GM18519 (cell line): ENCODE data around the gene ATP8B2.
"Not testable (repeated sequence)": the region's sequence is repeated elsewhere in the genome, so short reads cannot be mapped to it uniquely, and the experiment has no call there.

Experiments used
- ATAC-seq: cut with Tn5 transposase; IDR thresholded peaks from one replicate; pipeline ENCODE4 v1.9.1; 2021; ENCODE audit warnings: mild to moderate bottlenecking, moderate library complexity; ENCODE audit not compliant: unreplicated experiment, low FRiP score

Gene ATP8B2

DNA sequence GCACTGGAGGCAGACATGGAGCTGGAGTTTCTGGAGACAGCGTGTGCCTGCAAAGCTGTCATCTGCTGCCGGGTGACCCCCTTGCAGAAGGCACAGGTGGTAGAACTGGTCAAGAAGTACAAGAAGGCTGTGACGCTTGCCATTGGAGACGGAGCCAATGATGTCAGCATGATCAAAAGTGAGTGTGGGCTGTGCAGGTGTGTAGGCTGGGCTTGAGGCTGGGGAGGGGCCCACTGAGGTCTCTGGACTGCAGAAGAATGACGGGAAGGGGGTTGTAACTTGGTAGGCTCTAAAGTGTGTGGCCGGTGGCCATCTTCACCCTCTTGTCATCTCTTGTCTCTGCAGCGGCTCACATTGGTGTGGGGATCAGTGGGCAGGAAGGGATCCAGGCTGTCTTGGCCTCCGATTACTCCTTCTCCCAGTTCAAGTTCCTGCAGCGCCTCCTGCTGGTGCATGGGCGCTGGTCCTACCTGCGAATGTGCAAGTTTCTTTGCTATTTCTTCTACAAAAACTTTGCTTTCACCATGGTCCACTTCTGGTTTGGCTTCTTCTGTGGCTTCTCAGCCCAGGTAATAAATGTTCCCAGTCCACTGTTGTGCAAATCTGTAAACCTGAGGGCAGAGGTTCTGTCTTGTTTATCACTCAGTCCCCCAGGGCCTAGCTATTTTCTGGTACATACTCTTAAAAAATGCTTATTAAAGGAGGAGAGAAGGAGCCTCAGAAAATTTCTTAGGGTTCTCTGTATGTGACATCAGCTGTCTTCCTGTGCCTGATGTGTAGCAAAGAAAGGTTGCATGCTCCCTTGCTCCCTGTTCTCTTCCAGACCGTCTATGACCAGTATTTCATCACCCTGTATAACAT lies 19.9 kb downstream of the ATP8B2 start:
- no peak for ATAC-seq

DNA sequence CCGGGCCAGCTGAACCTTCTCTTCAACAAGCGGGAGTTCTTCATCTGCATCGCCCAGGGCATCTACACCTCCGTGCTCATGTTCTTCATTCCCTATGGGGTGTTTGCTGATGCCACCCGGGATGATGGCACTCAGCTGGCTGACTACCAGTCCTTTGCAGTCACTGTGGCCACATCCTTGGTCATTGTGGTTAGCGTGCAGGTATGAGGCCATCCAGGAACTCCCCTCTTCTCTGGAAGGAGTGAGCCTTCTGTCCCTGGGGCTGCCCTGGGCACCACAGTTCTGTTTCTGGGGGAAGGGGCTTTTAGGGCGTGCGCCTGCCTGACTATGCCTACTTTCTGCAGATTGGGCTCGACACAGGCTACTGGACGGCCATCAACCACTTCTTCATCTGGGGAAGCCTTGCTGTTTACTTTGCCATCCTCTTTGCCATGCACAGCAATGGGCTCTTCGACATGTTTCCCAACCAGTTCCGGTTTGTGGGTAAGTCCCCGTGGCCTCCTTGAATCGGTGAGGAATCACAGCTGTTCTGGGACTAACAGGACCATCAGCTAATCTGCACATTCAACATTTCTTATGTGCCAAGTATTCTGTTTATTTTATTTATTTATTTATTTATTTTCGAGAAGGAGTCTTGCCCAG lies 21.1 kb downstream of the ATP8B2 start:
- no peak for ATAC-seq

DNA sequence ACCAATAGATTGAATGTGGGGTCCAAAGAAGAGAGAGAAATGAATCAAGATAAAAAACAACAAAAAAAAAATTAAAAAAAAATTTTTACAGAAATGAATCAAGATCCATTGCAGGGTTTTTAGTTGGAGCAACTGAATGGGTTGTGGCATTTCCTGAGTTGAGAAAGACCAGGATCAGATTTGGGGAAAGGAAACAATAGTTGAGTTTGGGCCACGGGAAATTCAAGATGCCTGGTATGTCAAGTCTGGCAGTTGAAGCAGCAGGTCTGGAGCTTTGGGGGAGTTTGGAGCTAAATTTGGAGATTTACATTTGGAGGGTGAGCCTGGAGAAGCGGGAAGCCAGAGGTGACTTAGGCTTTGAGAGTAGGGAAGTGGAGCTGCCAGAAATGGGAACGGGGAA lies 22.6 kb downstream of the ATP8B2 start:
- no peak for ATAC-seq

DNA sequence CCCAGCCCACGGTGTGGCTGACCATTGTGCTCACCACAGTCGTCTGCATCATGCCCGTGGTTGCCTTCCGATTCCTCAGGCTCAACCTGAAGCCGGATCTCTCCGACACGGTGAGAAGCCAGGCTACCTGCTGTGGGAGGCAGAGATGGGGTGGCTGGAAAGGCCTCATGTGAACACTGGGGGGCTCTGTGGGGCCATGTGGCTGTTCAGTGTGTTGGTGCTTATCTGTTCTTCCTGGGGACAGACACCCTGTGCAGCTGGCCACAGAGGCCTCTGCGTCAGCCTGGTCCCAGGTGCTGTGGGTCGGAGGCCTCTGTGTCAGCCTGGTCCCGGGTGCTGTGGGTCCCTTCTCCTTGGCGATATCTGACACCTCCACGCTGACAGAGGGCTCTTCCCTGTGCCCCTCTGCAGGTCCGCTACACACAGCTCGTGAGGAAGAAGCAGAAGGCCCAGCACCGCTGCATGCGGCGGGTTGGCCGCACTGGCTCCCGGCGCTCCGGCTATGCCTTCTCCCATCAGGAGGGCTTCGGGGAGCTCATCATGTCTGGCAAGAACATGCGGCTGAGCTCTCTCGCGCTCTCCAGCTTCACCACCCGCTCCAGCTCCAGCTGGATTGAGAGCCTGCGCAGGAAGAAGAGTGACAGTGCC lies 23.2 kb downstream of the ATP8B2 start:
- no peak for ATAC-seq

DNA sequence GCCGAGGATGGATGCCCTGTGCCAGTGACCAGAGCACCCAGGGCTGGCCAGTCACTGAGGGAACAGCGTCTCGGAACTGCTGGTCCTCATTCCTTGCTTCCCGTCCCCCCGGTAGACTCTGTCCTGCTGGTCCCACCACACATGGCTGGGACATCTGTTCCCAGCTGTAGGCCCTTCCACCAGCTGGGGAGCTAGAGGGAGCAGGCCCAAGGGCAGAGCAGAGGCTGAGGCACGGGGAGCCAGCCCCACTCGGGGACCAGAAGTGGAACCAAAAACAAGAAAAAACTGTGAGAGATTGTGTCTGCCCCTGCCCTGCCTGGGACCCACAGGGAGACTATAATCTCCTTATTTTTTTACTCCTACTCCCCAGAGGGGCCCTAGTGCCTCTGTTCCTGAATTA lies 23.8 kb downstream of the ATP8B2 start:
- ATAC-seq: no peak

DNA sequence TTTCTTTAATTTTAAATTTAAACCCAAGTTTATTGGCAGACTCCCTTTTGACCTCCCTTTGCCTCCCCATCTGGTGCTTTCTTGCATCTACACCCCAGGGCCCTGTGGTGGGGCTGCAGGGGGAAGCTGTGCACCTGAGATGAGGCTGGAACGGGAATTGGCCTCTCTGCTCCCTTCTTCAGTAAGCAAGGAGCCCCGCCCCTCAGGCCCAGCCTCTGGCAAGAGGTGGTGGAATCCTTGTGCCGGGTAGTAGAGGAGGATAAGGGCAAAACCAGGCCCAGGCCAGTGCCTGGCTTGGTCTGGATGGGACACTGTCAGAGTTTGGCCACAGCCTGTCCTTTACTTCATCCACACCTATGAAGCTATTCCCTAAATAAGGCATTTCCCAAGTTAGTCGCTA lies 25.1 kb downstream of the ATP8B2 start:
- ATAC-seq: no peak

DNA sequence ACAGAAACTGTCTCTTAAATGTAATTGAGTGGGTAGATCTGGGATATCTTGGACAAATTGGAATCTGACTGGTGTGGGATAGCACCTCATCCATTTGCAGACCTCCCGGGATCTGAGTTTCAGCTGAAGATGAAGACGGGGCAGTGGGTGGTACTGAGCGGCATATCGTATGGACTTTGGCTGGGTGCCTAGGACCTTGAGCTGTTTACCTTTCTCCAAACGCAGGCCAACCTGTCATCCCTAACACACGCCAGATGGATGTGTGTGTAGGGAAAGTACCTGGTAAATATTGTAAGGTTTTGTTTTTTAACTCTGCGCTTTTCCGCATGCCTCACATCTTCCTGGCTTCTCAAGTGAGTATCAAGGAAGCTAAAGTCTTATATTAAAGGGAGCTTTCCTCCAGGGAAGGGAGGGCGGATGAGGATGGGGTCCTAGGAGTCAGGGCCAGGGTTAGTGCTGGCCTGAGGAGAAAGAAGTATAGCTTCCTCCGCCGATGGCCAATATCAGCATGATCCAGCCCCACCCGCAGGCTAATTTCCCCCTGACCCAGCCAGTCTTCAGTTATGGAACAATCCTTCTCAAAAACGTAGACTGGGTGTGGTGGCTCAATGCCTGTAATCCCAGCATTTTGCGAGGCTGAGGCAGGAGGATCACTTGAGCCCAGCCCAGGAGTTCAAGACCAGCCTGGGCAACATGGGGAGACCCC lies 26.2 kb downstream of the ATP8B2 start:
- ATAC-seq: no peak

DNA sequence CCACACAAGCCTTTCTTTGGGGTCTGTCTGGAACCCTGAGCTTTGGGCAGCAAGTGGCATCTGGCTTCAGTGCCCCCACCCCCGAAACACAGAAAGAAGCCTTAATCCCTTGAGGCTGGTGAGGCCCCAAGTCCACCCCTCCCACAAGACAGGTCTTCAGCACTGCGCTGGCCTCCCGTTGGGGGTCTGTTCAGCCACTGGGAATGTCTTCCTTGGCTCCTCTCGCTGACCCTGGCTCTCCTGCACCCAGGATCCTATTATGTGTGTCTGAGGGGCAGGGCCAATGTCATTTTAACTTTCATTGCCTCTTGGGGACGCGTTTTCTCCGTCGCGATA lies 26.9 kb downstream of the ATP8B2 start:
- no peak for ATAC-seq

DNA sequence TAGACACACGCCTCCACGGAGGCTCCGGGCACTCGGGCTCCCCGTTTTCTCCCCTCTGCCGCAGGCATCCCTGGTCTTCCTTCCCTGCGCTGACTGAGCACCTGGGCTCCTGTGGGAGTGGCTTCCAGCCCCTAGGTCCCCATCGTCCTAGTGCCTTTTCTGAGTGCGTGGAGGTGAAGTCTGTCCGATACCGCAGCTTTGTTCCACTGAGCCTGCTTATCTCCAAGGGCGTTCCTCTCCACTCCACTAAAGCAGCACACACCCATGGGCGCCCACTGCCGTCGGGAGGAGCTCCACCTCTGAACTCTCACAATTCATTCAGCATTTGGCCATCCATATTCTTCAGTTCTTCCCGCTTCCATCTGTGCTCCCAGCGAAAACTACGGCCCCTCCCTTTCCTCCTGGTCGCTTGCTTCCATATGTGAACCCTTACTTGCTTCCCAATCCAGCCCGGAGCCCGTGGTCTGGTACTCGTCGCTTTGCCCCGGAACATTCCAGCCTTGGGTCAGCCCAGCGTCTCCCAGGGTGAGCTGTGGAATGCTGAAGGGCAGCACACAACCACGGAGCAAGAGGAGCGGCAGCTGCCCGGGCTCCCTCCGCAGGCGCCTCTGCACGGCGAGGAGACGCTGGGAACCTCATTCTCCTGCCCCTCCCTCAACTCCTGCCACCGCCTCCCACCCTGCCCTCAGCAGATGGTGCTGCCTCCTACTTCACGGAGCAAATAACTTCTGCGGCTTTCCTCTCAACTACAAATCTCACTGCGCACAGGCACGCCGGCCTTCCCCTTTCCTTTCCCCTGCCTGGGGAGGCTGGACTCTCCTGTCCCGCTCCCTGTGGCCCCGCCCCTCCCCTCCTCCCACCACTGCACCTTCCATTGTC lies 27.5 kb downstream of the ATP8B2 start:
- ATAC-seq: no peak

DNA sequence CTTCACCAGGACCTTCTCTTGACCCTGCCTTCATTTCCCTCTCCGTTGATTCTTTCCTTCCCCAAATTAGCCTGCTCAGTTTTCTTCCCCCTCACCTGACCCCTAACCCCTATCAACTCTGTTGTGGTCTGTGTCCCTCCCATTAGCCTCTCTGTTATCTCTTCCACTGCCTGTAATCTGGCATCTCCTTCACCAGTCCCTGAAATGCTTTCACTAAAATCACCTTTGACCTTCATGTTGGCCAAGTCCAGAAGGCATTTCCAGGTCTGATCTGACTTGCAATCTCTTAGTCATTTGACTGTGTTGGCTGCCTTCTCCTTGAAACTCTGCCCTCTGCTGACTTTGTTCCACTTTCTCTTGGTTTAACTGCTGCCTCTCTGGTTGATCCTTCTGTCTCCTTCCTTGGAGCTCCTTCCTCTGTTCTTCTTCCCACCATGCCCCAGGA lies 28.2 kb downstream of the ATP8B2 start:
- no peak for ATAC-seq

DNA sequence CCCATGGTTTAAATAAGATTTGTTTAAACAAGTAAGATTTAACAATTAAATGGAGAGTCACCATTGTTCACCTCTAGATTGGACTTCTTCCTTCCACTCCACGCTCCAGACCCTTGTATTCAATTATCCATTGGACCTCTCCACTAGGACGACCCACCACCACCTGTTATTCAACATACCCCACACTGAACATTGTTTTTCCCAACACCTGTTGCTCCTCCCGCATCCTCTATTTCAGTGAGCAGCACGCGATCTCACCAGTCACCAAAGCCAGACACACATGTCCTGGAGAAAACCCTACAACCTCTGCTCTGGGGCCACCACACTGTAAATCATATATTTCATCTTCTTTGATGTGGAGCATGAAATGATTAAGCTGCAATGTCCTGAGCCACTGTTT lies 28.6 kb downstream of the ATP8B2 start:
- ATAC-seq: no peak

DNA sequence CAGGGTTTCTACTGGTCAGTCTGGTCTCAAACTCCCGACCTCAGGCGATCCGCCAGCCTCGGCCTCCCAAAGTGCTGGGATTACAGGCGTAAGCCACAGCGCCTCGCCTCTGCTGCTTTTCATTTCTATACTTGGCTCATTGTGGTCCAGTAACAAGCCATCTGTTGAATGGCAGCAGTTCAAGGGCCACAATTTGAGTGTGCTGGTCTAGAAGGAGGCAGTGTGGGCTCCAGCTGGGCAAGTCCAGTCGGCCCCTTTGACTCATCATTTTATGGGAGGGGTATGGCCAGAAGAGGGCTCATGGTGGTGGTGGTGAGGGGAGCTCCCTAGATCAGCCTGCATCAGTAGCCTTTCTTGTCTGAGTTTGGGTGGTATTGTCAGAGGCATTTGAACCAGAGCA lies 33.2 kb downstream of the ATP8B2 start:
- no peak for ATAC-seq

DNA sequence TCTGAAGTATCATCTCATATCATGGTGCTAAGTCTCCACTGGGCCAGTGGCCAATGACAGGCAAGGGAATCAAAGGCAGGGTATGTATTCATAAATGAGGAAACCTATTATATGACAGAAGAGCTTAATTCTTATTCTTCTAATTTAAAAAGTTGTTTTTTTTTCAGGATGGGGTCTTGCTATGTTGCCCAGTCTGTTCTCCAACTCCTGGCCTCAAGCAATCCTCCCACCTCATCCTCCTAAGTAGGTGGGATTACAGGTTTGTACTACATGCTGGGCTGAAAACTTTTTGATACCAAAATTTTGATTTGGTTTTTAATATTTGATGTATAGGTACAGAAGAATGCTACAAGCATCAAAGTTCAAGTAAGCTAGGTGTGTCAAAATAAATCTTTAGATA lies 35.0 kb downstream of the ATP8B2 start:
- ATAC-seq: no peak

DNA sequence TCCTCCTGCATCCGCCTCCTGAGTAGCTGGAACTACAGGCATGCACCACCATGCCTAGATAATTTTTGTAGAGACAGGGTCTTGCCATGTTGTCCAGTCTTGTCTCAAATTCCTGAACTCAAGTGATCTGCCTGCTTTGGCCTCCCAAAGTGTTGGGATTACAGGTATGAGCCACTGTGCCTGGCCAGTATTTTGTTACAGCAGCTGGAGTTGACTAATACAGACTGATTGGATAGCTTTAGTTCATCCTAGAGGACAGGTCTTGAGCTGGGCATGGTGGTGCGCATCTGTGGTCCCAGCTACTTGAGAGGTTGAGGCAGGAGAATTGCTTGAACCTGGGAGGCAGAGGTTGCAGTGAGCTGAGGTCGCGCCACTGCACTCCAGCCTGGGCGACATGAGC lies 35.6 kb downstream of the ATP8B2 start:
- ATAC-seq: not testable (repeated sequence)

DNA sequence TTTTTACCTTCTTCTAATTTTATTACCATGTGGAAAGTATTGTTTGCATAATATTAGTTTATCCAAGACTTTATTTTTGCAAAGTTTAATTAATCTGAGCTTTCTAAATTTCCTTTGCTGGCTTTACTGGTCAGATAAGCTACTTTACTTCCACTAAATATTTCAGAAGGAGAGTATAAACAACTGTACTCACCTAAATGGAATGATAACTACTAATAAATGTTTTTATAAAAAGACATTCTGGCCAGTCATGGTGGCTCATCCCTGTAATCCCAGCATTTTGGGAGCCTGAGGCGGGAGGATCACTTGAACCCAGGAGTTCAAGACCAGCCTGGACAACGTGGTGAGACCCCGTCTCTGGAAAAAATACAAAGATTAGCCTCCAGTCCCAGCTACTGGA lies 36.0 kb downstream of the ATP8B2 start:
- ATAC-seq: no peak

DNA sequence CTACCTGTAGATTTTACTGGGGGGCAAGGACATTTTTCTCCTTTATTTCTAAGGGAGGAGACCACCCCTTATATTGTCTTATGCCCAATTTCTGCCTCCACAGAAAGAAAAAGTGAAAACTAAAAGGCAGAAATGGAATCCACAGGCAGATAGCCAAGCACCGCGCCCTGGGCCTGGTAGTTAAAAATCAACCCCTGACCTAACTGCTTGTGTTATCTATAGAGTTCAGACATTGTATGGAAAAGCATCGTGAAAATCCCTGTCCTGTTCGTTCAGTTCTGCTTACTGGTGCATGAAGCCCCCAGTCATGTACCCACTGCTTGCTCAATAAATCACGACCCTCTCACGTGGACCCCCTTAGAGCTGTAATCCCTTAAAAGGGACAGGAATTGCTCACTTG lies 46.1 kb downstream of the ATP8B2 start:
- ATAC-seq: no peak

DNA sequence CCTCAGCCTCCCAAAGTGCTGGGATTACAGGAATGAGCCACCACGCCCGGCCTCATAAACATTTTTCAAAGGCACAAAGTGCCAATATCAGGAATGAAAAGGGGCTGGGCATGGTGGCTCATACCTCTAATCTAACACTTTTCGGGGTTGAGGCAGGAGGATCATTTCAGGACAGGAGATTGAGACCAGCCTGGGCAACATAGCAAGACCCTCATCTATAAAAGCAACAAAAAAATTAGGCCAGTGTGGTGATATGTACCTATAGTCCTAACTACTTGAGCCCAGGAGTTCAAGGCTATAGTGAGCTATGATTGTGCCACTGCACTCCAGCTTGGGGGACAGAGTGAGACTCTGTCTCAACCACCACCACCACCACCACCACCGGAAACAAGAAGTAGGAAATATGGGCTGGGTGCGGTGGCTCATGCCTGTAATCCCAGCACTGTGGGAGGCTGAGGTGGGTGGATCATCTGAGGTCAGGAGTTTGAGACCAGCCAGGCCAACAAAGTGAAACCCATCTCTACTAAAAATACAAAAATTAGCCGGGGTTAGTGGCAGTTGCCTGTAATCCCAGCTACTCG lies 48.5 kb downstream of the ATP8B2 start:
- ATAC-seq: not testable (repeated sequence)

DNA sequence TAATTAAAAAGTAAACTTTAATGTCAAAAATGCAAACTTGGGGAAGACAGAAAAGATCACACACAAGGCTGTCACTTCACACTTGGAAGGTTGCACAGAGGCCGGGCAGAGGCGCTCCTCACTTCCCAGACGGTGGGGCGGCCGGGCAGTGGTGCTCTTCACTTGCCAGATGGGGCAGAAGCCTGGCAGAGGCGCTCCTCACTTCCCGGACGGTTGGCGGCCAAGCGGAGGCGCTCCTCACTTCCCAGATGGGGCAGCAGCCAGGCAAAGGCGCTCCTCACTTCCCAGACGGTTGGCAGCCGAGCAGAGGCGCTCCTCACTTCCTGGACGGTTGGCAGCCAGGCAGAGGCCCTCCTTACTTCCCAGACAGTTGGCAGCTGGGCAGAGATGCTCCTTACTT lies 54.0 kb downstream of the ATP8B2 start:
- ATAC-seq: no peak

DNA sequence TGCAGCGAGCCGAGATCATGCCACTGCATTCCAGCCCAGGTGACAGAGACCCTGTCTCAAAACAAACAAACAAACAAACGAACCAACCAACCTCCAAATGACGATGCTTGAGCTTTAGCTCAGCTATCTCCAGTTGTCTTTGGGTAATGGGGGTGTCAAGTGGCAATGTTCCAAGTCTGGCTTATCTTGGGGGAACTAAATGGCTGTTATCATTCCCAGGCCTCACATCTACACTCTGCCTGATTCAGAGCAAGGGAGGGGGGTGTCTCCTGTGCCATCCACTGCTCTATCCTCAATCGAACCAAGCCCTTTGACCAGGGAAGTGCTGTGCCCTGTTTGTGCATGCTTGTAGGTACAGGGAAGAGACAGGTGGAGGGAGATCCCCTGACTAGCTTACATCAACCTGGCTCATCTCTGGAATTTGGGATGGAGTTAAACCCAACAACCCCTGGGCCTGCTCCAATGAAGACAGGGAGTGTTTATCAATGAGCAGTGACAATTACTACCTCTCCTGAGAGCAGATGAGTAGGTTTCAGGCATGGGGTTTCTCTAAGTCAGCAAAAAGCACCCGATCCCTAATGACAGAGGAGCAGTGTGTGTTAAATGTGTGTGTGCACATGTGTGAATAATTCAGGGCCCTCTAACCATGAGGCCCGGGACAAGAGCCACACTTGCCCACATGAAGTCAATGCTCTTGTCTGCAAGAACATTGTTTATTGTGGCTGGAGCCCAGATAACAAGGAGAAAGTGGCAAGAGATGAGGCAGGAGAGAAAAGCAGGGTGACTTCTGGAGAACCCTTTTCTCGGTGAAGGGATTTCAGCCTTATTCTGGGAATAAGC lies 59.5 kb downstream of the ATP8B2 start:
- no peak for ATAC-seq
